ENCODE data around the gene CRMP1. TPM values are rescaled to one million over a fixed set of nuclear protein-coding genes. Genes with fewer than 3 reads are reported as not detected.

Gene CRMP1
- polyA plus RNA-seq, 1 donor (not counting 4 experiments of a cell fraction or from before 2014, with no cell fraction given): 0.03 TPM

- no peaks in the 10 kb centered on the region for H3K36me3 ChIP-seq (ENCODE audit: control insufficient read depth in 2 of 2, extremely low read depth in 1 of 2, insufficient read depth in 2 of 2, low read length in 2 of 2)
- no peak for FAIRE-seq
Observed at GRCh38 chr4:5931526-5931925, 38.6 kb upstream of the CRMP1 start.

GRCh38 chr4:5930876-5931275 is 38.0 kb upstream of the CRMP1 start:
- Histone ChIP-seq H3K4me2 (ENCODE audit: control insufficient read depth, extremely low read depth, insufficient read depth, low read depth, low read length) (no peak overlapping the region), H3K79me2 (ENCODE audit: control insufficient read depth, insufficient read depth, low read length) (no peaks in the 10 kb centered on the region), H3K4me1 (ENCODE audit: control insufficient read depth, extremely low read depth, insufficient read depth, low read length) (no peaks in the 10 kb centered on the region), H3K36me3 (ENCODE audit: control insufficient read depth in 2 of 2, extremely low read depth in 1 of 2, insufficient read depth in 2 of 2, low read length in 2 of 2) (no peaks in the 10 kb centered on the region), H2AFZ (ENCODE audit: control insufficient read depth, low read length) (no peak overlapping the region), H3K9me3 (ENCODE audit: control insufficient read depth, low read depth, low read length) (no peaks in the 10 kb centered on the region), H4K20me1 (ENCODE audit: control insufficient read depth, extremely low read depth, insufficient read depth, low read length) (no peaks in the 10 kb centered on the region), H3K9me1 (ENCODE audit: control insufficient read depth, extremely low read depth, insufficient read depth, low read length) (no peaks in the 10 kb centered on the region), H3K27me3 (ENCODE audit: control insufficient read depth, extremely low read depth, insufficient read depth, low read length) (peaks cover 4% of the 10 kb centered on the region), H3K27ac (ENCODE audit: control insufficient read depth, insufficient read depth, low read length) (no peak overlapping the region), H3K4me3 (ENCODE audit: control insufficient read depth in 2 of 3, extremely low read depth in 1 of 3, insufficient read depth in 2 of 3, low read depth in 1 of 3, low read length in 3 of 3) (no peak overlapping the region), H3K9ac (ENCODE audit: control insufficient read depth, extremely low read depth, insufficient read depth, low read length) (no peak overlapping the region)
- dilution Hi-C loops (cut with MboI; ENCODE audit: extremely low pct_ligation_motif_present, low sequenced_read_pairs): no loop called here
- FAIRE-seq (no peak), DNase-seq (ENCODE audit: low read depth, low spot score) (no peak)
- TF ChIP-seq CTCF (optimal IDR thresholded peaks at IDR 0.05 in 1 of 3, IDR thresholded peaks at IDR 0.05 in 1 of 3, conservative IDR thresholded peaks at IDR 0.05 in 1 of 3; ENCODE audit: extremely low read depth in 1 of 3, insufficient read depth in 2 of 3, low read length in 3 of 3) (no peak), EZH2 (IDR thresholded peaks at IDR 0.05; ENCODE audit: low read length) (no peak)

More at GRCh38 chr4:5931526-5931925, 38.6 kb upstream of the CRMP1 start:
- Histone ChIP-seq H3K27ac (ENCODE audit: control insufficient read depth, insufficient read depth, low read length) (no peak overlapping the region), H3K9me1 (ENCODE audit: control insufficient read depth, extremely low read depth, insufficient read depth, low read length) (no peaks in the 10 kb centered on the region), H4K20me1 (ENCODE audit: control insufficient read depth, extremely low read depth, insufficient read depth, low read length) (no peaks in the 10 kb centered on the region), H3K9me3 (ENCODE audit: control insufficient read depth, low read depth, low read length) (no peaks in the 10 kb centered on the region), H3K4me2 (ENCODE audit: control insufficient read depth, extremely low read depth, insufficient read depth, low read depth, low read length) (no peak overlapping the region), H3K4me3 (ENCODE audit: control insufficient read depth in 2 of 3, extremely low read depth in 1 of 3, insufficient read depth in 2 of 3, low read depth in 1 of 3, low read length in 3 of 3) (no peak overlapping the region), H3K27me3 (ENCODE audit: control insufficient read depth, extremely low read depth, insufficient read depth, low read length) (peaks cover 4% of the 10 kb centered on the region), H3K4me1 (ENCODE audit: control insufficient read depth, extremely low read depth, insufficient read depth, low read length) (no peaks in the 10 kb centered on the region), H3K9ac (ENCODE audit: control insufficient read depth, extremely low read depth, insufficient read depth, low read length) (no peak overlapping the region), H2AFZ (ENCODE audit: control insufficient read depth, low read length) (no peak overlapping the region), H3K79me2 (ENCODE audit: control insufficient read depth, insufficient read depth, low read length) (no peaks in the 10 kb centered on the region)
- TF ChIP-seq CTCF (optimal IDR thresholded peaks at IDR 0.05 in 1 of 3, IDR thresholded peaks at IDR 0.05 in 1 of 3, conservative IDR thresholded peaks at IDR 0.05 in 1 of 3; ENCODE audit: extremely low read depth in 1 of 3, insufficient read depth in 2 of 3, low read length in 3 of 3) (no peak), EZH2 (IDR thresholded peaks at IDR 0.05; ENCODE audit: low read length) (no peak)
- dilution Hi-C loops (cut with MboI; ENCODE audit: extremely low pct_ligation_motif_present, low sequenced_read_pairs): no loop called here
- no peak for DNase-seq (ENCODE audit: low read depth, low spot score)

All from keratinocyte (primary cell).